NOMO-1 (cell line): Measurements from ENCODE around the gene CS.
"Not testable (repeated sequence)": the region's sequence is repeated elsewhere in the genome, so short reads cannot be mapped to it uniquely, and the experiment has no call there.

Experiments used
- DNase-seq, 2 experiments: peaks; one replicate each; lab custom pipeline; 2025; ENCODE audit not compliant: unreplicated experiment in 2 of 2; lab: John Stamatoyannopoulos, UW

The CS gene

DNA sequence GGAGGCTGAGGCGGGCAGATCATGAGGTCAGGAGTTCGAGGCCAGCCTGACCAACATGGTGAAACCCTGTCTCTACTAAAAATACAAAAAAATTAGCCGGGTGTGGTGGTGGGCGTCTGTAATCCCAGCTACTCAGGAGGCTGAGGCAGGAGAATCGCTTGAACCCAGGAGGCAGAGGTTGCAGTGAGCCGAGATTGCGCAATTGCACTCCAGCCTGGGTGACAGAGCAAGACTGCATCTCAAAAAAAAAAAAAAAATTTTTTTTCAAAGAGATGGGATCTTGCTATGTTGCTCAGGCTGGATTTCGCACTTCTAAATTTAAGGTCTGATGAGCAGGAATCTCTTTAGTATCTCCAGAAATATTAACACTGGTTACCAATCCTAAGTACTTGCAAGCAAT is 21.5 kb upstream of the CS start:
- not testable (repeated sequence) for DNase-seq

- DNase-seq = no peak
Measured at GRCh38 chr12:56321027-56321426, 20.9 kb upstream of the CS start.

DNA sequence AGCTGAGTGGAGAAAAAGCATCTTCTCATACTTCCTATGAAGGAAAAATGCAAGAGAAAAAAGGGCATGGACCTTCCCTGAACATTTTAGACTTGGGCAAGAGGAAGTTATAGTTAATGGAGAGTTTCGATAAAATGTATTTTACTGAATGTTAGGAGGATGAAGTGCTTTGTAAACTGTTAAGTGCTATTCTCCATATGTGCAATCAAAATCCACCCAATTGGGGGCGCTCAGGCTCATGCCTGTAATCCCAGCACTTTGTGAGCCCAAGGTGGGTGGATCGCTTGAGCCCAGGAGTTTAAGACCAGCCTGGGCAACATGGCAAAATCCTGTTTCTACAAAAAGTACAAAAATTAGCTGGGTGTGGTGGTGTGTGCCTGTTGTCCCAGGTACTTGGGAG is 17.5 kb upstream of the CS start:
- no peak for DNase-seq

GRCh38 chr12:56315622-56316473 is 15.7 kb upstream of the CS start, which contains the start of gene CNPY2:
Gene CNPY2 (minus strand): TSS chr12:56315988. CDS start chr12:56315217, 771 bp downstream.
- peak; percentile 91 to 97 for DNase-seq

GRCh38 chr12:56315249-56315621 is 15.1 kb upstream of the CS start:
- peak in 1 of 2 experiments; percentile 16 for DNase-seq

DNA sequence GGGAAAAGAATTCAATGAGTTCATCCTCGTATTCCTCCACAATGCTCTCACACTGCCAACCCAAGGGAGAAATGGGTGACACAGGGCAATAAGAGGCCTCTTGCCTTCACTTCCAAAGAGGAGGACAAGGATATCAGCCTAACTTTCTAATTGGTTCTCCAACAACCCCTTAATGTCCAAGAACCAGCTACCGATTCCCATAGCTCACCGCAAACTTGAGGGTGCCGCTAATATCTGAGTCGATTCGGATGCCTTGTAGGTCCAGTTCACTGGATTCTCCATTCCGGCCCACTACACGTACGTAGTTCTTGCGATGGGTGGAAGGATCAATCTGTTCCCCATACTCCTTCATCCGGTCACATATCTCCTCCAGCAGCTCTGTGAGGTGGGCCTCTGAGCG is 10.9 kb upstream of the CS start:
- no peak for DNase-seq

DNA sequence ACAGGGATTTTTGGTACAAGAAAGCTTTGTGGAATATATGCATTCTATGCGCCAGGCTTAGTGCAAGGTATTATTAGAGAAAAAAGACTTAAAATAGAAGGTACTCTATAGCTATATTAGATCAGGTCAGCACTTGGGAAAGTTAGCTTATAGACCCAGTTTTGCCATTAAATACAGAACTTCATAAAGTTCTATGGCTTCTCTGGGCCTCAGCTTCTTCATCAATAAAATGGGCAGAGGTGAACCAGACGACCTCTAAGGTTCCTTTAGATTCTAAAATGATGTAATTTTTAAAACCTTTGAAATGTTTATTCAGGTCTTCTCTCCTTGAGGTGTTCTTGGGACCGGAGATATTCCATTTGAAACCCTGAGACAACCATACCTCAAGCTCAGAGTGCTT is 8.6 kb upstream of the CS start:
- DNase-seq = no peak

- no peak for DNase-seq
Measured at GRCh38 chr12:56307221-56307965, 7.3 kb upstream of the CS start.

DNA sequence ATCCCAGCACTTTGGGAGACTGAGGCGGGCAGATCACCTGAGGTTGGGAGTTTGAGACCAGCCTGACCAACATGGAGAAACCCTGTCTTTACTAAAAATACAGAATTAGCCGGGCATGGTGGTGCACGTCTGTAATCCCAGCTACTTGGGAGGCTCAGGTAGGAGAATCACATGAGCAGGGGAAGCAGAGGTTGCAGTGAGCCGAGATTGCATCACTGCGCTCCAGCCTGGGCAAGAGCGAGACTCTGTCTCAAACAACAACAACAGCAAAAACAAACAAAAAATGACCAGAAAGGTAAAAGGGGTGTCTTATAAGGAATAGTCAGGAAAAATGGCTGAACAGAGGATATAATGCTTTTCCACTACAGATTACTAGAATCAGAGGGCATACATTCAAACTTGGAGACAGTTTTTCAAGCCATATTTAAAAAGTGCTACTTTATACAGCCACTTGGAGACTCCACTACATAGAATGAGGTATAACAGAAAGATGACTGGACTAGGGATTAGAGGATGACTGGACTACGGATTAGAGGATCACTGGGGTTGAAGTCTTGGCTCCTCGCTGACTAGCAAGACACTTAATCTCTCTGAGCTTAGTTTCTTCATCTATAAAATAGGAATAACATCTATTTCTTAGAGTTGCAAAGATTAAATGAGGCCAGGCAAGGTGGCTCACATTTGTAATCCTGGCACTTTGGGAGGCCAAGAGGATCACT is 4.9 kb upstream of the CS start:
- no peak for DNase-seq

DNA sequence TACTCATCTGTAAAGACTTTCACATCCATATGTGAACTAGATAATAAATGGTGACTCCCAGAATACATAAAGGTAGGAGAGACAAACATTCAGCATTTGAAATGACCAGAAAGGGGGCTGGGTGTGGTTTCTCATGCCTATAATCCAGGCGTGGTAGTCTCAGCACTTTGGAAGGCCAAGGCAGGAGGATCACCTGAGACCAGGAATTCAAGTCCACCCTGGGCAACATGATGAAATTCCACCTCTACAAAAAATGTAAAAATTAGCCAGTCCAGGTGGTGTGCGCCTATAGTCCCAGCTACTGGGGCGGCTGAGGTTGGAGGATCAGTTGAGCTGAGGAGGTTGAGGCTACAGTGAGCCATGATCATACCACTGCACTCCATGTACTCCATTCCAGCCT is 4.1 kb upstream of the CS start:
- DNase-seq = no peak

DNA sequence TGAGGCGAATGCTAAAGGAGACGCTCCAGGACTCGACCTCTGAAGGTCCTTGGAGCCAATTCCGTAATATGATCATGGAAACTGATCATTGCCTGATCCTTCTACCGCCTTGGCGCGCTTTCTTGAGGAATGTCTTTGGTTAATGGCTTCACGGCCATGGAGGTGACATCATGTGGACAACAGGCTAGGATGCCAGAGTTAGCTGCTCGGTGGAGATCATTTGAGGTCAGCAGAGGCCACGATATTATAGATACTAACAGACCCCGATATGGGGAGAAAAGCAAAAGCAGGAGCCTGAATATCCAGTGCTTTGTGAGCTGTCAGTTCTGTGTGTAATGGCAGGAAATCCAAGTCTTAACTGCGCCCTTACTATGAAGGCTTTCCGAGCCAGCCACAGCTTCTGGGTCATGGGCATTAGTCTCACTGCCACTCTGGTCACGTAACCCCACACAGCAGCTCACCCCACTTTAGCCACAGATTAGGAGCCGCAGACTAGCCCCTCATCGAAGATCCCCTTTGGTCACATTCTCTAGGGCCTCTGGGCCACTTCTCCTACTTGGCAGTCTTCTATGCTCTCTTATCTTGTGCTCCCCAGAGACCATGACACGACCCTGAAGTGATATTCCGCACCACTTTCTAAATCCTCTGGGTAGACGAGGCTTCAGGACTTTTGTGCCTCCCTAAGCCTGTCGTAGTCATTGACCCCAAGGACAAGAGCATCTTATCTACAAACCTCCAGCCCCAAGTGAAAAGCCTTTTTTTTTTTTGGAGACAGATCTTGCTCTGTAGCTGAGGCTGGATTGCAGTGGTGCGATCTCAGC is 724 bp upstream of the CS start:
- DNase-seq = no peak

DNA sequence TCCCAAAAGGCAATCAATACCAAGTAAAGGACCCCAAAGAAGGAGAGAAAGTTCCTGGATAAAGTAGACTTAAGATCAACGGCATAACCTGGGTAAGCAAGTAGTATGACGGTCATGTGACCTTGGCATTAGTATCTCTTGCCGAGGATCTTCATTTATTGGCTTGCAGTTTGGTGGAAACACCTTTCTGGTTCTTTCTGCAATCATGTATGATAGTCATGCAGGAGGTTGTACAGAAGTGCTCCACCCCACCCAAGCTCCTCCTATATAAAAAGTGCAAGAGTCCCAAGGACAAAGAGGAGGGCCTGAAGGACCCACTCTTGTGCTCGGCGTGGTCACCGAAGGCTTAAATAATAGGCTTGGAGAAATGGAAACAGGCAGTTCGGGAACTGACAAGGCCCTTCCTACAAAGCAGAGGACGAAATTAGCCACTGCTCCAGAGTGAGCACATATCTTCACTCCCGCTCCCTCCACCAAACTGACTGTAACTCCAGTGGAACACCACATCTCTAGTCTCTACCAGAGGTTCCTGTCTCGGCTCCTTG is 750 bp downstream of the CS start:
- peak; percentile 20 to 36 for DNase-seq

- DNase-seq = no peak
Measured at GRCh38 chr12:56298828-56299227, 1.3 kb downstream of the CS start.

- DNase-seq = no peak
Measured at GRCh38 chr12:56297400-56297799, 2.7 kb downstream of the CS start.

DNA sequence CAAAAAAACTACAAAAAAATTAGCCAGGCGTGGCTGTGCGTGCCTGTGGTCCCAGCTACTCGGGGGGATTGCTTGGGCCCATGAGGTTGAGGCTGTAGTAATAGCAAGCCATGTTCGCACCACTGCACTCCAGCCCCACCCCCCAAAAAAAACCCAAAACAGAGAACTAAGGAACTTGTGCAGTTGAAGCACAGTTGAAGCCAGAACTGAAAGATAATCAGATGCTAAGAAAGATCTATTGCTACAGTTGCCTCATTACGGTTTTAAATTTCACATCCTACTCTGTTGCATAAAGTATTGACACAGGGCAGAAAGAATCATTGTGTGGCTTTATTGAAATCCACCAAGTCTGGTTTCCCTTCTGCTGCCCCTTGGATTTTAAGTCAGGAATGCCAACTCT is 3.8 kb downstream of the CS start:
- DNase-seq = peak; percentile 27 to 50

- DNase-seq = no peak
Measured at GRCh38 chr12:56293795-56294194, 6.3 kb downstream of the CS start.

- DNase-seq = peak; percentile 14 to 37
Measured at GRCh38 chr12:56288705-56289387, 11.3 kb downstream of the CS start.

- no peak for DNase-seq
Measured at GRCh38 chr12:56286044-56286830, 13.9 kb downstream of the CS start.

GRCh38 chr12:56284263-56284662 is 15.9 kb downstream of the CS start:
- not testable (repeated sequence) for DNase-seq
